ENCODE data around the gene ENTPD2.

Gene ENTPD2

GRCh38 chr9:137026828-137027227 lies 27.0 kb downstream of the ENTPD2 start:
- DNase-seq = no peak
- H3K4me3 Mint-ChIP-seq = peak overlapping the region; percentile 85
- no peak overlapping the region for H3K27ac Mint-ChIP-seq
- no peaks in the 10 kb centered on the region for H3K36me3 Mint-ChIP-seq (ENCODE audit: low read depth)
- H3K27me3 Mint-ChIP-seq (ENCODE audit: low read depth, poor library complexity) = peaks cover 4% of the 10 kb centered on the region
- H3K9me3 Mint-ChIP-seq = no peaks in the 10 kb centered on the region
- no peak for TF ChIP-seq CTCF (IDR thresholded peaks at IDR 0.05)
- peaks cover 19% of the 10 kb centered on the region for H3K4me1 Mint-ChIP-seq

GRCh38 chr9:137026384-137026783 lies 27.5 kb downstream of the ENTPD2 start:
- Mint-ChIP-seq H3K27ac (no peak overlapping the region), H3K4me3 (no peak overlapping the region), H3K4me1 (peaks cover 19% of the 10 kb centered on the region), H3K27me3 (ENCODE audit: low read depth, poor library complexity) (peaks cover 4% of the 10 kb centered on the region), H3K9me3 (no peaks in the 10 kb centered on the region), H3K36me3 (ENCODE audit: low read depth) (no peaks in the 10 kb centered on the region)
- no peak for TF ChIP-seq CTCF (IDR thresholded peaks at IDR 0.05)
- DNase-seq = no peak

- no peaks in the 10 kb centered on the region for H3K36me3 Mint-ChIP-seq (ENCODE audit: low read depth)
- no peaks in the 10 kb centered on the region for H3K9me3 Mint-ChIP-seq
- peaks cover 4% of the 10 kb centered on the region for H3K27me3 Mint-ChIP-seq (ENCODE audit: low read depth, poor library complexity)
- peaks cover 19% of the 10 kb centered on the region for H3K4me1 Mint-ChIP-seq
- no peak overlapping the region for H3K27ac Mint-ChIP-seq
- DNase-seq = peak; percentile 45
- no peak for TF ChIP-seq CTCF (IDR thresholded peaks at IDR 0.05)
- no peak overlapping the region for H3K4me3 Mint-ChIP-seq
Measured at GRCh38 chr9:137025517-137025966, 28.3 kb downstream of the ENTPD2 start.

GRCh38 chr9:137023583-137023991 lies 30.3 kb downstream of the ENTPD2 start:
- H3K27me3 Mint-ChIP-seq (ENCODE audit: low read depth, poor library complexity) = no peaks in the 10 kb centered on the region
- no peaks in the 10 kb centered on the region for H3K36me3 Mint-ChIP-seq (ENCODE audit: low read depth)
- no peaks in the 10 kb centered on the region for H3K9me3 Mint-ChIP-seq
- no peak for DNase-seq
- H3K4me3 Mint-ChIP-seq = no peak overlapping the region
- no peak for TF ChIP-seq CTCF (IDR thresholded peaks at IDR 0.05)
- peaks cover 19% of the 10 kb centered on the region for H3K4me1 Mint-ChIP-seq
- no peak overlapping the region for H3K27ac Mint-ChIP-seq

- no peak overlapping the region for H3K27ac Mint-ChIP-seq
- no peaks in the 10 kb centered on the region for H3K36me3 Mint-ChIP-seq (ENCODE audit: low read depth)
- no peak for DNase-seq
- no peaks in the 10 kb centered on the region for H3K27me3 Mint-ChIP-seq (ENCODE audit: low read depth, poor library complexity)
- H3K9me3 Mint-ChIP-seq = no peaks in the 10 kb centered on the region
- H3K4me1 Mint-ChIP-seq = peaks cover 19% of the 10 kb centered on the region
- no peak for TF ChIP-seq CTCF (IDR thresholded peaks at IDR 0.05)
- H3K4me3 Mint-ChIP-seq = no peak overlapping the region
Measured at GRCh38 chr9:137023157-137023556, 30.7 kb downstream of the ENTPD2 start.

- H3K27ac Mint-ChIP-seq = no peak overlapping the region
- H3K36me3 Mint-ChIP-seq (ENCODE audit: low read depth) = no peaks in the 10 kb centered on the region
- H3K4me1 Mint-ChIP-seq = peaks cover 19% of the 10 kb centered on the region
- H3K4me3 Mint-ChIP-seq = no peak overlapping the region
- H3K27me3 Mint-ChIP-seq (ENCODE audit: low read depth, poor library complexity) = no peaks in the 10 kb centered on the region
- TF ChIP-seq CTCF (IDR thresholded peaks at IDR 0.05) = no peak
- H3K9me3 Mint-ChIP-seq = no peaks in the 10 kb centered on the region
- DNase-seq = no peak
Measured at GRCh38 chr9:137022662-137023008, 31.2 kb downstream of the ENTPD2 start.
